WTC11 (cell line): Measurements from ENCODE around the gene SELENOF. TPM values are rescaled to one million over a fixed set of nuclear protein-coding genes. Genes with fewer than 3 reads are reported as not detected.
A peak's percentile ranks its signal among the peaks of the same experiment; 100 is the strongest.
"Not testable (repeated sequence)": the region's sequence is repeated elsewhere in the genome, so short reads cannot be mapped to it uniquely, and the experiment has no call there.

Experiments used
- ATAC-seq: fragments of 200-7000 bp; cut with Tn5 transposase; 2 replicates; pipeline ENCODE4 v1.10.0; 2021; ENCODE audit warnings: mild to moderate bottlenecking, moderate library complexity
- CTCF ChIA-PET: fragments of 300-600 bp; sonication (Branson Sonifier 250); formaldehyde crosslinking; loops from one replicate; lab custom pipeline; 2021; ENCODE audit warnings: antibody characterized with exemption; lab: Charles Lee
- POLR2A ChIA-PET: fragments of 350-600 bp; sonication (Branson Sonifier 250); formaldehyde crosslinking; loops from one replicate; lab custom pipeline; 2021; ENCODE audit warnings: antibody characterized with exemption; lab: Charles Lee
- DNase-seq: peaks from one replicate; pipeline ENCODE4 v3.0.0; 2021; ENCODE audit warnings: low spot score
- H3K27ac Mint-ChIP-seq: 2 replicates; pipeline ENCODE4 v1.8.0; 2021; ENCODE audit warnings: mixed read lengths
- H3K27me3 Mint-ChIP-seq: 2 replicates; pipeline ENCODE4 v1.8.0; 2021; ENCODE audit warnings: low read depth, mild to moderate bottlenecking, moderate library complexity, mixed read lengths
- H3K36me3 Mint-ChIP-seq: 2 replicates; pipeline ENCODE4 v1.8.0; 2021; ENCODE audit warnings: mixed read lengths
- H3K4me1 Mint-ChIP-seq: 2 replicates; pipeline ENCODE4 v1.8.0; 2022; ENCODE audit warnings: mixed read lengths
- H3K4me3 Mint-ChIP-seq: 2 replicates; pipeline ENCODE4 v1.8.0; 2021; ENCODE audit warnings: mild to moderate bottlenecking, moderate library complexity, mixed read lengths
- H3K9me3 Mint-ChIP-seq: 2 replicates; pipeline ENCODE4 v1.8.0; 2021; ENCODE audit warnings: mixed read lengths
- ETV6 ChIP-seq: sonication (generic); formaldehyde crosslinking; IDR thresholded peaks from 2 replicates; pipeline ENCODE4 v1.8.1; 2022; ENCODE audit warnings: mild to moderate bottlenecking, missing genetic modification reagents
- FOXK1 ChIP-seq: sonication (generic); formaldehyde crosslinking; IDR thresholded peaks from 2 replicates; pipeline ENCODE4 v1.8.0; 2022; ENCODE audit warnings: mild to moderate bottlenecking, moderate library complexity, missing genetic modification reagents
- FOXP4 ChIP-seq: sonication (generic); formaldehyde crosslinking; IDR thresholded peaks from 2 replicates; pipeline ENCODE4 v1.8.0; 2022; ENCODE audit warnings: mild to moderate bottlenecking, missing genetic modification reagents
- ZNF281 ChIP-seq: sonication (generic); formaldehyde crosslinking; IDR thresholded peaks from 2 replicates; pipeline ENCODE4 v1.8.0; 2023; ENCODE audit warnings: mild to moderate bottlenecking, missing genetic modification reagents
- total RNA-seq: library from RNA; stranded (reverse); gene quantifications from 3 replicates; pipeline ENCODE4 v1.2.3, GENCODE V29; 2021

The SELENOF gene
- total RNA-seq, 1 experiment from 2014 or later, result 156 TPM

- H3K27me3 Mint-ChIP-seq, POLR2A ChIA-PET: not testable (repeated sequence)
- TF ChIP-seq FOXP4 (CRISPR knock-in tag) (peak; percentile 9; the same call in 1 of the 2 replicates), ZNF281 (CRISPR knock-in tag) (peak; percentile 86; the same call in 1 of the 2 replicates), FOXK1 (peak; percentile 63; the same call in 1 of the 2 replicates)
- TF ChIP-seq, all 79 proteins: peak for 3; not testable (repeated sequence) for 76
- peak overlapping the region; percentile 92 for H3K27ac Mint-ChIP-seq
- DNase-seq (peak; percentile 33), ATAC-seq (peak; percentile 75)
- H3K36me3 Mint-ChIP-seq, result peaks cover 23% of the 10 kb centered on the region
- peaks cover 38% of the 10 kb centered on the region for H3K4me1 Mint-ChIP-seq
- CTCF ChIA-PET, result interaction anchor here (1.0 kb wide), 1 partner anchor 16 kb away, joined by 7 read pairs; no protein-coding TSS in a partner anchor
- H3K4me3 Mint-ChIP-seq, result peak overlapping the region; percentile 49
- peaks cover 23% of the 10 kb centered on the region for H3K9me3 Mint-ChIP-seq
These were observed 96.6 kb downstream of the SELENOF start for GRCh38 chr1:86817246-86817826.

- peak overlapping the region; percentile 93 for H3K27ac Mint-ChIP-seq
- POLR2A ChIA-PET, result interaction anchor here (0.6 to 1.2 kb wide), 2 partner anchors 101 to 110 kb away, joined by 3 read pairs; partner anchors contain the start of gene SH3GLB1
These were observed 99.8 kb downstream of the SELENOF start for GRCh38 chr1:86814118-86814517.

More at GRCh38 chr1:86814118-86814517, 99.8 kb downstream of the SELENOF start:
- H3K36me3 Mint-ChIP-seq, result peaks cover 16% of the 10 kb centered on the region
- not testable (repeated sequence) for H3K4me3 Mint-ChIP-seq
- peaks cover 42% of the 10 kb centered on the region for H3K4me1 Mint-ChIP-seq
- CTCF ChIA-PET, result interaction anchor here (0.9 kb wide), 1 partner anchor 110 kb away, joined by 4 read pairs; the partner anchor contains the start of gene SH3GLB1
- TF ChIP-seq ETV6 (CRISPR knock-in tag), result 0 out of 2 replicates have a peak, but pooled peaks have one; percentile 38
- peak; percentile 39; the same call in 1 of the 2 replicates for TF ChIP-seq FOXK1
- peak; percentile 78 for TF ChIP-seq ZNF281 (CRISPR knock-in tag)
- TF ChIP-seq, all 79 proteins: peak for 3; not testable (repeated sequence) for 76
- ATAC-seq, result peak; percentile 14; the same call in 1 of the 2 replicates
- DNase-seq, result peak; percentile 48
- H3K9me3 Mint-ChIP-seq, result peaks cover 24% of the 10 kb centered on the region
- H3K27me3 Mint-ChIP-seq, result not testable (repeated sequence)

Other genes with a start within 250 kb of the SELENOF start
- 32.5 to 36.4 TPM (median 33.8 TPM) in 3 replicates for gene SH3GLB1, start 209.6 kb downstream of the SELENOF start, total RNA-seq
- 19.0 to 24.7 TPM (median 19.7 TPM) in 3 replicates for gene HS2ST1, start 509 bp upstream of the SELENOF start, total RNA-seq